Endometrial microvascular endothelial cells (primary cell): Measurements from ENCODE around the gene FAM9C. TPM values are rescaled to one million over a fixed set of nuclear protein-coding genes. Genes with fewer than 3 reads are reported as not detected.

Experiments
- in situ Hi-C: cut with HindIII; loops from 2 replicates; pipeline ENCODE4 v1.10.0; 2017; ENCODE audit warnings: low sequenced_read_pairs, low pct_unique_long_range_greater_than_20kb; ENCODE audit errors: inconsistent ontology term
- total RNA-seq: library from RNA; depleted of rRNA; stranded (reverse); fragments of >200 nt; gene quantifications from one replicate; pipeline ENCODE4 v1.2.3, GENCODE V29; 2015; ENCODE audit errors: inconsistent ontology term

Gene FAM9C
- total RNA-seq, 1 donor from 2014 or later, result not detected

- in situ Hi-C loops, result no loop called here
These were observed 30.0 kb downstream of the FAM9C start for GRCh38 chrX:13014111-13015096.

GRCh38 chrX:13013363-13014110 lies 30.9 kb downstream of the FAM9C start:
- in situ Hi-C loops, result no loop called here

GRCh38 chrX:13010546-13010945 lies 33.9 kb downstream of the FAM9C start:
- in situ Hi-C loops, result no loop called here

- in situ Hi-C loops, result no loop called here
These were observed 34.6 kb downstream of the FAM9C start for GRCh38 chrX:13009844-13010243.

GRCh38 chrX:13009273-13009672 lies 35.1 kb downstream of the FAM9C start:
- in situ Hi-C loops, result no loop called here

- in situ Hi-C loops, result no loop called here
These were observed 35.6 kb downstream of the FAM9C start for GRCh38 chrX:13008851-13009250.

- in situ Hi-C loops, result no loop called here
These were observed 36.3 kb downstream of the FAM9C start for GRCh38 chrX:13008189-13008533.

- in situ Hi-C loops, result no loop called here
These were observed 36.8 kb downstream of the FAM9C start for GRCh38 chrX:13007519-13008188.

GRCh38 chrX:13005661-13006473 lies 38.6 kb downstream of the FAM9C start:
- in situ Hi-C loops, result no loop called here

GRCh38 chrX:13001961-13002671 lies 42.3 kb downstream of the FAM9C start:
- in situ Hi-C loops, result no loop called here

GRCh38 chrX:13001097-13001496 lies 43.3 kb downstream of the FAM9C start:
- in situ Hi-C loops, result no loop called here

GRCh38 chrX:13000301-13000811 lies 44.1 kb downstream of the FAM9C start:
- in situ Hi-C loops, result no loop called here

- in situ Hi-C loops, result no loop called here
These were observed 45.0 kb downstream of the FAM9C start for GRCh38 chrX:12999422-12999821.

GRCh38 chrX:12997906-12998687 lies 46.3 kb downstream of the FAM9C start:
- in situ Hi-C loops, result no loop called here

GRCh38 chrX:12996934-12997435 lies 47.4 kb downstream of the FAM9C start:
- in situ Hi-C loops, result no loop called here

GRCh38 chrX:12994321-12994720 lies 50.1 kb downstream of the FAM9C start:
- in situ Hi-C loops, result no loop called here

GRCh38 chrX:12993826-12994225 lies 50.6 kb downstream of the FAM9C start:
- in situ Hi-C loops, result no loop called here
